ENCODE results near the gene GATA3. TPM values are rescaled to one million over a fixed set of nuclear protein-coding genes. Genes with fewer than 3 reads are reported as not detected.
A peak's percentile ranks its signal among the peaks of the same experiment; 100 is the strongest.

The GATA3 gene
- total RNA-seq, 1 donor from 2014 or later = 63.6 TPM

DNA sequence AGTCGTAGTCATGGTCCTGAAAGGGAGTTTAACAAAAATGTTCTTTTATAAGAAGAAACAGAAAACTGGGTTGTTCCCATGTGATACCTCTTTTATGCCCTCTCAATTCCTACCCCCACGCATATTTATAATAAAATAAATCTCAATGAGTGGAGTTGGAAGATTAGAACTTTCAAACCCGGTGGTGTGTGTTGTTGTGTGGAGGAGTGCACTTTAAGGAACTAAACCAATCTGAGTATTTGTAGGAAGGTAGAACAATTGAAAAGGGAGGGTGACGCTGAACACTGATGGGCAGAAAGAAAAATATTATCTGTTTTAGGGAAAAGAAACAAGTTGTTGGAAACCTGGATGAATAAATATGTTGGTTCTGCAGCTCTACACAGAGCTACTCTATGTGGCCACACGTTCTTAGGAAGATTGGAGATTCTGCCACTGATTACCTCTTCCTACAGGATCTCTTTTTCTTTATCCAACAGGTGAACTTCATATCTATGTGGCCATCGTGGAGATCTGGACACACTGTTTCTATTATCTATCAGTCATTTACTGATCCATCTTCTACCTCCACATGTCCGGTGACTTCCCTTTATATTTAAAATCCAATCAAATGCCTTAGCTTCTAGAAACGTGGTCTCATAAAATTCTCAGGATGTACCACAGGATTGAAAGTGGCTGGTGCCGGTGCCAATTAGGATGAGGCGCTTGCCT is 13.1 kb upstream of the GATA3 start:
- Mint-ChIP-seq H3K4me1 (peaks cover 58% of the 10 kb centered on the region), H3K9me3 (no peaks in the 10 kb centered on the region)

DNA sequence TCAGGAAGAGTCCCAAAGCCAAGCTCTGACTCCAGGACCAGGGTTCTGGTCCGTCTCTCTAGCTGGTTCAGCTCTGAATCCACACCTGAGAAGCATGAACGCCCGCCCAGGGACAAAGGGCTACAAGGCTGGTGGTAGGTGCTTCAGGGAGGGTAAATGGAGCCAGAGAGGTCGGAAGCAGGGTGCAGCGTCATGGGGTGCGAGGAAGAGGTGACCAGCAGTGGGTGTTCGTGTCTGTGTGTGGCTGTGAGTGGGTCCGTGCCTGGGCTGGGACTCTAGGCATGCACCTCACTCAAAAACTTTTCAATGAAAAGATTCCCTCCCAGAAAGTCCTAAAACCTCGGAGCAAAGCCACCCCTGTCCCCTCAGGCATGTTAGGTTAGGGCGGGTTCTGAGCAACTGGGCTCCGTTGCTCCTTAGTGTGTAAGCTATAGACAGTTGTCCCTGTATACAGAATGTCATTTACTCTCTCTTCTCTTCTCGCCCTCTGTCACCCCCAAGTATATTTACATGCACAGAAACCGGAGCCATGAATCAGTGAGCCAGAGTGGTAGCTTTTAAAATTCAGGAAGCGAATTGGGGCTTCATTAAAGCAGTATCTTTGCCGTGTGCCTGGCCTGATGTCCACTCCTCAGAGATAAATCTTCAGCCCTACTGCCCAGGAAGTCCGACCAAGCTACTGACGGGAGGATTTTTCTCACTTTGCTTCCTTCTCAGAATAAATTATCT is 12.3 kb upstream of the GATA3 start:
- Mint-ChIP-seq H3K27ac (no peak overlapping the region), H3K4me3 (no peak overlapping the region), H3K9me3 (no peaks in the 10 kb centered on the region), H3K4me1 (peaks cover 63% of the 10 kb centered on the region), H3K27me3 (ENCODE audit: low read depth) (peaks cover 100% of the 10 kb centered on the region), H3K36me3 (no peaks in the 10 kb centered on the region)
- TF ChIP-seq, protein P1, sequence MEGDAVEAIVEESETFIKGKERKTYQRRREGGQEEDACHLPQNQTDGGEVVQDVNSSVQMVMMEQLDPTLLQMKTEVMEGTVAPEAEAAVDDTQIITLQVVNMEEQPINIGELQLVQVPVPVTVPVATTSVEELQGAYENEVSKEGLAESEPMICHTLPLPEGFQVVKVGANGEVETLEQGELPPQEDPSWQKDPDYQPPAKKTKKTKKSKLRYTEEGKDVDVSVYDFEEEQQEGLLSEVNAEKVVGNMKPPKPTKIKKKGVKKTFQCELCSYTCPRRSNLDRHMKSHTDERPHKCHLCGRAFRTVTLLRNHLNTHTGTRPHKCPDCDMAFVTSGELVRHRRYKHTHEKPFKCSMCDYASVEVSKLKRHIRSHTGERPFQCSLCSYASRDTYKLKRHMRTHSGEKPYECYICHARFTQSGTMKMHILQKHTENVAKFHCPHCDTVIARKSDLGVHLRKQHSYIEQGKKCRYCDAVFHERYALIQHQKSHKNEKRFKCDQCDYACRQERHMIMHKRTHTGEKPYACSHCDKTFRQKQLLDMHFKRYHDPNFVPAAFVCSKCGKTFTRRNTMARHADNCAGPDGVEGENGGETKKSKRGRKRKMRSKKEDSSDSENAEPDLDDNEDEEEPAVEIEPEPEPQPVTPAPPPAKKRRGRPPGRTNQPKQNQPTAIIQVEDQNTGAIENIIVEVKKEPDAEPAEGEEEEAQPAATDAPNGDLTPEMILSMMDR (IDR thresholded peaks at IDR 0.05; ENCODE audit: unreplicated experiment) = no peak
- no peak for DNase-seq (ENCODE audit: low spot score in 2 of 2, unreplicated experiment in 2 of 2)

More for the DNA sequence above, 13.1 kb upstream of the GATA3 start:
- Mint-ChIP-seq H3K36me3 (no peaks in the 10 kb centered on the region), H3K27me3 (ENCODE audit: low read depth) (peaks cover 100% of the 10 kb centered on the region), H3K27ac (no peak overlapping the region), H3K4me3 (no peak overlapping the region)
- TF ChIP-seq, protein P1 (IDR thresholded peaks at IDR 0.05; ENCODE audit: unreplicated experiment) = no peak
- no peak for DNase-seq (ENCODE audit: low spot score in 2 of 2, unreplicated experiment in 2 of 2)

DNA sequence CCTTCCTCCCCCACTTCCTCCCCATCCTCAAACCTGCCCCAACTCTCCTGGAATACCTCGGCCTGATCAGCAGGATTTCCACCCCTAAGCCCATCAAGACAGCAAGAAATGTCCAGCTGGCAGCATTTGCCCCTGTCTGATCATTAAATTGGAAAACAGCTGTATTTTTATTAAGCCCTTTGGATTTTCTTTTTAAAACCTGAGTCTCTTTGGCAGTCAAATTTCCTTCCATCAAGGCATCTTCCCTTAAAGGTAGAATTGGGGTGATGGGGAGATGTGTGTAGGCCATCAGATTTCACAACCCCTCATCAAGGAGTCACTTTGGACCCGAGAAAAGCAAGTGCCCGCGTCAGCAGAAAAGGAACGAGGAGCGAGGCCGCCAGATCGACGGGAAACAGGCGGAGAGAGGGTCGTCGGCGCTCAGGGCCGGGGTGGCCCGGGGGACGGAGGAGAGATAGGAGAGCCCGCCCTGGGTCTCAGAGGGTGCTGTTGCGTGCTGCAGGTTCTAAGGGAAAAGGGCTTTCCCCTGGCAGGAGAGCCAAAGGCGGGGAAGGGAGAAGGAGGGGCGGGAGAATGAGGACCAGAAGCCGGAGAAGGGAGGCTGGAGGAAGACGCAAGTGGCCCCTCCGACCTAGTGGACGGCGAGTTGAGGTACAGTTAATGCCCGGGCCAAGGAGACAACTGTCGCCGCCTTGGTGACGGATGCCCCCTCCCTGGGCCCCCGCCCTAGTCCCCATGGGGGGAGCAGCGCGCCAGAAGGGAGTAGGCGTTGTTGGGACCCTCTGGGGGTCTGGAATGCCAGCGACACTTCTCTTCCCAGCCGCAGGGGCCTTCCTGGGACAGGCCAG is 11.5 kb upstream of the GATA3 start:
- no peak overlapping the region for H3K27ac Mint-ChIP-seq
- no peaks in the 10 kb centered on the region for H3K9me3 Mint-ChIP-seq

DNA sequence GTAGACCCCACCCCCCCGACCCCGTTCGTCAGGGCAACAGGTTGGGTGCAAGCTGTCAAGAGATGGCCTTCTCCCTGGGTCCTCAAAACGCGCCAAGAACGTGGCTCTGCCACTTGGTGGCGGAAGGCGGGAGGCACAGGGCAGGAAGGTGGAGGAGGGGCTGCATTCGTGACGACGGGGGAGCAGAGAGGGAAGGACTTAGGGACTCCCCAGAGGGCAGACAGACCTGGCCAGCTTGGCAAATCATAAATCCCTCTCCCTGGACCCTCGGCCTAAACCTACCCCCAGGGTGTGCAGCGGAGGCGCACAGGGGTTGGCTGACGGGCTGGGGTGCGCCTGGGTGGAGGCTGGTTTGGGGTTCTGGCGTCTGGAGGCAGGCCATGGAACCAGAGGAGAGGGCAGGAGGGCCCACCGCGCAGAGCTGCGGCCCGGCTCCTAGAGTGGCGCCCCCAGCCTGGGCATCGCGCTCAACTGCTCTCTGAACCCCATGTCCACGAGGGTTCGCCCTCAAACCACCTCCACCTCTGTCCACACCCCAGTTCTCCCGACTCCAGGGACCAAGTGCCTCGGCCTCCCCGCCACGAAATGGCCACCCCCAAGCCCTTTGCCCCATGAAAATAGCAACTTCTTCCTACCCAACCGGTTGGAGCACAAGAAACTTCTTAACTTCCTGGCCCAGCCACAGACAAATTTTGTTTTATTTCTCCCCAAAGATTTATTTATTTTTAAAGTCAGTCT is 10.8 kb upstream of the GATA3 start:
- TF ChIP-seq, protein P1 (IDR thresholded peaks at IDR 0.05; ENCODE audit: unreplicated experiment) = no peak
- Mint-ChIP-seq H3K27ac (no peak overlapping the region), H3K27me3 (ENCODE audit: low read depth) (peaks cover 98% of the 10 kb centered on the region), H3K4me3 (peak overlapping the region; percentile 72), H3K36me3 (no peaks in the 10 kb centered on the region), H3K9me3 (no peaks in the 10 kb centered on the region), H3K4me1 (peaks cover 63% of the 10 kb centered on the region)
- DNase-seq (ENCODE audit: low spot score in 2 of 2, unreplicated experiment in 2 of 2) = no peak

More for the DNA sequence above, 11.5 kb upstream of the GATA3 start:
- H3K4me3 Mint-ChIP-seq = peak overlapping the region; percentile 20
- DNase-seq (ENCODE audit: low spot score in 2 of 2, unreplicated experiment in 2 of 2) = no peak
- H3K4me1 Mint-ChIP-seq = peaks cover 65% of the 10 kb centered on the region
- peaks cover 100% of the 10 kb centered on the region for H3K27me3 Mint-ChIP-seq (ENCODE audit: low read depth)
- no peaks in the 10 kb centered on the region for H3K36me3 Mint-ChIP-seq
- TF ChIP-seq, protein P1 (IDR thresholded peaks at IDR 0.05; ENCODE audit: unreplicated experiment) = no peak

DNA sequence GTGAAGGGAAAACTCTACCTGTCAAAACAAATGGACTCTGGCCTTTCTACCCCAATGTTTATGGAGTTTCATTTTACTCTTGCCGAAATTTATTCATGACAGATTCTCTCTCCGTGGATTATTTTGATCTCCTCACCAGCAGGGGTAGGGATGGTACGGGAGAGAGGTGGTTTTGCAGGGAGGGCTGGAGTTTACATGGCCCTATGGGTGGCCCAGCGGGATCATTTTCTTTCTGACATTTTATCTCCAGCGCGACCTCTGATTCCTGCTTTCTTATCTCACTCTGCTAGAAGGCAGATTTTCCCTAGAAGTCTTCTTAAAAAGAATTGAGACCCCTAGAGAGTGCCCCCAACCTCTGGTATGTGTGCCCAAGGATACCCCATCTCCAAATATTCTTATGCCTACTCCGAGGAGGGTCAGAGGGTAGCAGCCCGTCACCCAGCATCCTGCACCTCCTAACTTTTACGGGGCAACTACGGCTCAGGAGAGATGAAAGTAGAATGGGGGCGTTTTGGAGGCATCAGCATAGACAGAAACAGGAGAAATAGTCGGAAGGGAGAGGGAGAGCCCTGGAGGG is 10.1 kb upstream of the GATA3 start:
- H3K27ac Mint-ChIP-seq = no peak overlapping the region
- no peak for DNase-seq (ENCODE audit: low spot score in 2 of 2, unreplicated experiment in 2 of 2)
- no peaks in the 10 kb centered on the region for H3K9me3 Mint-ChIP-seq
- peaks cover 66% of the 10 kb centered on the region for H3K4me1 Mint-ChIP-seq
- H3K4me3 Mint-ChIP-seq = peak overlapping the region; percentile 72
- peaks cover 96% of the 10 kb centered on the region for H3K27me3 Mint-ChIP-seq (ENCODE audit: low read depth)
- no peaks in the 10 kb centered on the region for H3K36me3 Mint-ChIP-seq
- TF ChIP-seq, protein P1 (IDR thresholded peaks at IDR 0.05; ENCODE audit: unreplicated experiment) = no peak
